HG03457 (cell line): ENCODE results near the gene FYB1.
"Not testable (repeated sequence)": the region's sequence is repeated elsewhere in the genome, so short reads cannot be mapped to it uniquely, and the experiment has no call there.

Experiments
- ATAC-seq: cut with Tn5 transposase; IDR thresholded peaks from one replicate; pipeline ENCODE4 v1.9.1; 2021; ENCODE audit warnings: moderate number of reproducible peaks; ENCODE audit not compliant: unreplicated experiment

The FYB1 gene, protein sequence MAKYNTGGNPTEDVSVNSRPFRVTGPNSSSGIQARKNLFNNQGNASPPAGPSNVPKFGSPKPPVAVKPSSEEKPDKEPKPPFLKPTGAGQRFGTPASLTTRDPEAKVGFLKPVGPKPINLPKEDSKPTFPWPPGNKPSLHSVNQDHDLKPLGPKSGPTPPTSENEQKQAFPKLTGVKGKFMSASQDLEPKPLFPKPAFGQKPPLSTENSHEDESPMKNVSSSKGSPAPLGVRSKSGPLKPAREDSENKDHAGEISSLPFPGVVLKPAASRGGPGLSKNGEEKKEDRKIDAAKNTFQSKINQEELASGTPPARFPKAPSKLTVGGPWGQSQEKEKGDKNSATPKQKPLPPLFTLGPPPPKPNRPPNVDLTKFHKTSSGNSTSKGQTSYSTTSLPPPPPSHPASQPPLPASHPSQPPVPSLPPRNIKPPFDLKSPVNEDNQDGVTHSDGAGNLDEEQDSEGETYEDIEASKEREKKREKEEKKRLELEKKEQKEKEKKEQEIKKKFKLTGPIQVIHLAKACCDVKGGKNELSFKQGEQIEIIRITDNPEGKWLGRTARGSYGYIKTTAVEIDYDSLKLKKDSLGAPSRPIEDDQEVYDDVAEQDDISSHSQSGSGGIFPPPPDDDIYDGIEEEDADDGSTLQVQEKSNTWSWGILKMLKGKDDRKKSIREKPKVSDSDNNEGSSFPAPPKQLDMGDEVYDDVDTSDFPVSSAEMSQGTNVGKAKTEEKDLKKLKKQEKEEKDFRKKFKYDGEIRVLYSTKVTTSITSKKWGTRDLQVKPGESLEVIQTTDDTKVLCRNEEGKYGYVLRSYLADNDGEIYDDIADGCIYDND

DNA sequence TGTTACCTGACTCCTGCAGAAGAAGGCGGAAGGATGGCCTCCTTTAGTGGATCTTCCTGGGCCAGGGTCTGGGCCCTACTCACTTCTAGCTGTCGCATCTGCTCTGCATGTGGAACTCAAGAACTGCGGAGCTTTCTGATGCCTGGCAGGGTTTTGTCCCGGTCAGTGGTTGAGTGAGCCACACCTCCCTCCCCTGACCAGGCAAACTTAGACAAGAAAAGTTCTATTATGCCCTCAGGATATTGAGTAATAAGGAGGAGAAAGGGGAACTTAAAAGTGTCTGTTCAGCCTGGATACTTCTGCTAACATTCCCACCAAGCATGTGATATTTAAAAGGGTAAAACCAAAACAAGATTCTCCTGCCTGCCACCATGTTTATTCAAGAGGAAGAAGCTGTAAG, at the start of gene FYB1:
FYB1 (minus strand) TSS at position 127 of the 400 bp plus-strand sequence. CDS start 16,603 bp downstream, outside the sequence.
- no peak for ATAC-seq

DNA sequence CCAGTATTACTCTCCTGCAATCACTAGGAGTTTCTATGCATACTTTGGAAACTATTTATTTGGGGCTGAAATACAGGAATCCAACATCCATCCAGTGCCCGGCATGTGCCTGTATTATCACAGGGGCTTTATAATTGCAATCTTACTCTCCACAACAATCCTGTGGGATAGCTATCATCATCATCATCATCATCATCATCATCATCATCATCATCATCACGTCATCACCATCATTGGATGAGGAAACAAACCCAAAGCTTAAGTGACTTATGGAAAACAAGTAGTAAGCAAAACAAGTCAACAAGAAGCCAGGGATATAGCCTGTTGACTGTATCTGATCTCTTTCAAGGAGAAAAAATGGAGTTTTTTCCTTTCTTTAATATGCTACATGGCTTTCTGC, 47.8 kb upstream of the FYB1 start:
- no peak for ATAC-seq

DNA sequence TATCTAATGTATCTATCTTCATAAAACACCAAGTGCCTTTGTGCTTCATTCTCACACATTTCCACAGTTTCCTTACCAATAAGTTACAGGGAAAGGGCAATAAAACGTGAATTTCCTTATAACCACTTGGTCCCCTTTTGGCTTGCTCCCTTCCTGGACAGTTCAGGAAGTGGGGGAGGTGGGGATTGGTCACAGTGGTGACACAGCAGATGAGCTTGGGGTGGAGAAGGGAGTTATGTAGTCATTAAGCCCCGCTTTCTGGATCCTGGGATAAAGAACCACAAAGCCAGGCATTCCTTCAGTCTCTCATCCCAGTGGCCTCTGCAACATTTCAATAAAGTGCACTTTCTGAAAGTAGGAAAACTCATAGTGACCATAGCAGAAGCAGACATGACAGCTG, 47.1 kb upstream of the FYB1 start:
- no peak for ATAC-seq

GRCh38 chr5:39264528-39264927, 45.2 kb upstream of the FYB1 start:
- ATAC-seq: no peak

DNA sequence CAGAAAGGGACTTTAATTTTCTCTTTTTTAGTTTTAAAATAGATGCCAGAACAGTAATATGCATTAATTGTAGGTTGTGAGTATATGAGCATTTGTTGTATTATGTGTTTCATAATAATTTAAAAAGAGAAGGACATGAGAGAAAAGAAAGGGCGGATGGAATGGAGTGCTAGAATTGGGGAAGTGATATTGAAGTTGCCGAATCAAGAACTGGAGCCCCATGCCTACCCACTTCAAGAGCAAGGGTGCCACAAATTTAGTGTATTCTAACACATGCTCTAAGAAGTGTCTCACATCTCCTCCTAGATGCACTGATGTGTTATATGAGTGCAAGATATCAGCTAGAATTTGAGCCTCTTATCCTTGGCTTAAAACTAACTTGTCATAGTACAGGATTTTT, 43.6 kb upstream of the FYB1 start:
- ATAC-seq: no peak

DNA sequence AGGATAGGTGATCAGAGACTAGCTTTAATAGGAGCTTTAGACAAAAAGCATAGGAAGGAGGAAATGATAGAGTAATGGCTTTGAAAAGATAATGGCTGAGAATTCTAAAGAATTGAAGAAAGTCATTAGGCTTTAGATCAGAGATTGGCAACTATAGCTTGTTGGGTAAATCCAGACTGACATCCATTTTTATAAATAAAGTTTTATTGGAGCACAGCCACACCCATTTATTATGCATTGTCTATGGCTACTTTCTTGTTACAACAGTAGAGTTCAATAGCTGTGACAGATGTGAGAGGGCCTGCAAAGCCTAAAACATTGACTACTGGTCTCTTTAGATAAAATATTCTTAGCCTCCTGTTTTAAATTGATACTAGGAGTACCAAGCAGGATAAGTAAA, 40.7 kb upstream of the FYB1 start:
- ATAC-seq: no peak

DNA sequence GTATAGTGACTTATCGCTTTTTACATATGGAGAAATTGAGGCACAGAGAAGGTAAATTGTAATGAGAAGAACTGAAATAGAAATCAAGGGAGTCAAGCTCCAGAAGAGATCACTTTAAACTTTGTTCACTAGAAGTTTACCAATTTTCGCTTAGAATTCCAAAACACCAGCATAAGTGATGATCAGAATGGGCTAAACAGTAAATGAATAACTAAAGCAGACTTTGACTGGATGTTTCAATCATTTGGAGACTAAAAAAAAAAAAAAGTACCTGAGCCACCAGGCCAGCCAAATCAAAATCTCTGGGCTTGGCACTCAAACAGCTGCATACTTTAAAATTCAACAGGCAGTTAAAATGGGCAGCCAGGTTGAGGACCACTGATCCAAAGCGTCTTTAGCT, 38.2 kb upstream of the FYB1 start:
- no peak for ATAC-seq

DNA sequence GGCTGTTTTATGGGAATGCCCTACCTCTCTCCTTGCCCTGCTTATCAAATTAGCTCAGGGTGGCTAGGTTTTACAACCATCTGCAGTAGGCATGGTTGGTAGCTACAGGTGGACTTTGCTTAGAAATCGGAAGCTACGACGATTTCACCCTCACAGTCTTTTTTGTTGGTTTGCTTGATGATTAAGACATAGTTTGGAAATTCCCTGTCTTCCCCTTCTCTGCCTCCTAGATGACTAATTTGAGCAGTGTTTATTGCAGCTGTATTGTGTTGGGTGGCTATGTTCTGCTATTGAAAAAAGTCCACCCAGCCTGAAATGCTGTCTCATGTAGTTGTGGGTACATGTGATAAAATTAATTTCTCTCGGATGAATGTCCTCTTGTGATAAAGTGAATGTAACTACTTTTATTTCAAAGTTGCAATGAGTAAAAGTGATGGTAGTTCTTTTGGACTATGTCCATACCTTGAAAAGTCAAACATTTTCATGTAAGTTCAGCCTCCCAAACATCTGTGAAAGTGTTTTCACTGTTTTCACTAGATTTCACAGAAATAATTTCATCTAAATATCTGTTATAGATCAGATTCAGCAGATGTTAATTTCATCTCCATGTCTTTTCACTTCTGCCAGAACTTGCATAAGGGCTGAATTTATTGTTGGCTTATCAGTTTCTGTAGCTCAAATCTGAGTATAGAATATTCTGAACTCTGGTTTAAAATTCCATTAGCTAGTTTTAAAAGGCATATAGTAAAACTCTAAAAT, 37.3 kb upstream of the FYB1 start:
- no peak for ATAC-seq

DNA sequence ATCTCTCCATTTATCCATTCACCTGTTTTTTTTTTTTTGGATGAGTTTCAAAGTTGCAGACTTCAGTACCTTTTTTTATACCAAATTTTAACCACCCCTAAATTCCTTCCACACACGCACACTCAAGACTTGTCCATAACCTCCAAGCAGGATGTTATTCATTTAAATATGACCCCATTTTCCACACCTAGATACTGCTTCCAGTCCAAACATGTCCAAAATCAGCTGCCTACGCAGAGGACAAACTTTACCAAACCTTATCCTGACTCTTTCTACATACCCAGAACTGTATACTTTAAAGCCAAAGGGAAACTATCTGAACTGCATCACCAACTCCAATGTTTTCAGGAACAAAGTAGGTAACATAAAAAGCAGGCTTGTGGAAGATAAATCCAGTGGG, 36.0 kb upstream of the FYB1 start:
- ATAC-seq: no peak

GRCh38 chr5:39254671-39255070, 35.3 kb upstream of the FYB1 start:
- no peak for ATAC-seq

DNA sequence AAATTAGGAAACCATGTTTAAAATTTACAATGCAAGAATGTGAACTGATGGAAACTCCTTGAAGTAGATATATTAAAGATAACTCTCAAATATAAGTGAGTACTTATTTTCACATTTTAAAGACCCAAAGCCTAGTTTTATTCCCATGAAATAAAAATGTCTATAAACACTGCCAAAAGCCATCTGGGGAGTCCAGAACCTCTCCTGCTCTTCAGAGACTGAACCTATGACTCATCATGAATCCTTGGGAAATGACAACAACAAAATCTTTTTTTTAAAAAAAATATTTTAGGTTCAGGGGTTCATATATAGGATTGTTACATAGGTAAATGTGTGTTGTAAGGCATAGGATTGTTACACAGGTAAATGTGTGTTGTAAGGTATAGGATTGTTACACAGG, 33.8 kb upstream of the FYB1 start:
- ATAC-seq: no peak

GRCh38 chr5:39249564-39250274, 30.4 kb upstream of the FYB1 start:
- no peak for ATAC-seq

DNA sequence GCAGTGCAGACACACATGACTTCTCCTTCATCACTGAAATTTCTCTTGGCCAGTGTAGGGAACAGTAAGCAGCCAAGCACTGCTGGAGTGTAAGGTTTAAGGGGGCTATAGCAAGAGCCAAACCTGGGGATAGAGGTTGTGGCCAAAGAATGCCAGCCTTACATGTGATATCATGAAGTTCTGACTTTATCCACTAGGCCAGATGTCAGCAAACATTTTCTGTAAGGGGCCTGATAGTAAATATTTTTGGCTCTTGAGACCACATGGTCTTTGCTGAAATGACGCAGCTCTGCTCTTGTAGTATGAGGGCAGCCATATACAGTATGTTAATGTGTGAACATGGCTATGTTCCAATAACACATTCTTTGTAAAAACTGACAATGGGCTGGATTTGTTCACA, 29.7 kb upstream of the FYB1 start:
- ATAC-seq: no peak

DNA sequence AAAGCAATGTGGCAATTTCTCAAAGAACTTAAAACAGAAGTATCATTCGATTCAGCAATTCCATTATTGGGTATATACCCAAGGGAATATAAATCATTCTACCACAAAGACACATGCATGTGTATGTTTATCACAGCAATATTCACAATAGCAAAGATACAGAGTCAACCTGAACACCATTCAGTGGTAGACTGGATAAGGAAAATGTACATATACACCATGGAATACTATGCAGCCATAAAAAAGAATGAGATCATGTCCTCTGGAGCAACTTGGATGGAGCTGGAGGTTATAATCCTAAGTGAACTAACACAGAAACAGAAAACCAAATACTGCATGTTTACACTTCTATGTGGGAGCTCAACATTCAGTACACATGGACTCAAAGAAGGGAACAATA, 21.4 kb upstream of the FYB1 start:
- ATAC-seq: no peak

GRCh38 chr5:39238366-39239105, 19.2 kb upstream of the FYB1 start:
- no peak for ATAC-seq

GRCh38 chr5:39236718-39237117, 17.4 kb upstream of the FYB1 start:
- ATAC-seq: no peak

DNA sequence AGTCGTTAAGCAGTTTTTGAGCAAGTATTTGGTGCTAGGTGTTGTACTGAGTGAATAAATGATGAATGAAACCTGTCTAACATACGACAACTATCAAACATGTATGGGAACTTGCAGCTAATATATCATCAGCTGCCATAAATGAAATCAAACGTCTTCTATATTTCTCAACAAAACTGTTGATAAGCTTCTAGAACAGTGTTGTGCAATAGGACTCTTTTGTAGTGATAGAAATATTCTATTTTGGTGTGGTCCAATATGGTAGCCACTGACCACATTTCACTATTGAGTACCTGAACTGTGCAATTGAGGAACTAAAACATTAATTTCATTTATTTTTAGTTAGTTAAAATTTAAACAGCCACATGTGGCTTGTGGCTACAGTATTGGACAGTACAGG, 16.3 kb upstream of the FYB1 start:
- ATAC-seq: no peak

DNA sequence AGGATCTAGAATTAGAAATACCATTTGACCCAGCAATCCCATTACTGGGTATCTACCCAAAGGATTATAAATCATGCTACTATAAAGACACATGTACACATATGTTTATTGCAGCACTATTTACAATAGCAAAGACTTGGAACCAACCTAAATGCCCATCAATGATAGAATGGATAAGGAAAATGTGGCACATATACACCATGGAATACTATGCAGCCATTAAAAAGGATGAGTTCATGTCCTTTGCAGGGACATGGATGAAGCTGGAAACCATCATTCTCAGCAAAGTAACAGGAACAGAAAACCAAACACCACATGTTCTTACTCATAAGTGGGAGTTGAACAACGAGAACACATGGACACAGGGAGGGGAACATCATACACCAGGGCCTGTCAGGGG, 15.1 kb upstream of the FYB1 start:
- ATAC-seq: not testable (repeated sequence)

GRCh38 chr5:39233783-39234182, 14.4 kb upstream of the FYB1 start:
- ATAC-seq: no peak
